Suppressor macrophage treated with lipopolysaccharide for 4 hours (primary cell): ENCODE measurements around the gene MTCL1.

ENCODE experiments used
- DNase-seq: peaks from one replicate; pipeline ENCODE4 v3.0.0-alpha.2; 2020

The MTCL1 gene

DNA sequence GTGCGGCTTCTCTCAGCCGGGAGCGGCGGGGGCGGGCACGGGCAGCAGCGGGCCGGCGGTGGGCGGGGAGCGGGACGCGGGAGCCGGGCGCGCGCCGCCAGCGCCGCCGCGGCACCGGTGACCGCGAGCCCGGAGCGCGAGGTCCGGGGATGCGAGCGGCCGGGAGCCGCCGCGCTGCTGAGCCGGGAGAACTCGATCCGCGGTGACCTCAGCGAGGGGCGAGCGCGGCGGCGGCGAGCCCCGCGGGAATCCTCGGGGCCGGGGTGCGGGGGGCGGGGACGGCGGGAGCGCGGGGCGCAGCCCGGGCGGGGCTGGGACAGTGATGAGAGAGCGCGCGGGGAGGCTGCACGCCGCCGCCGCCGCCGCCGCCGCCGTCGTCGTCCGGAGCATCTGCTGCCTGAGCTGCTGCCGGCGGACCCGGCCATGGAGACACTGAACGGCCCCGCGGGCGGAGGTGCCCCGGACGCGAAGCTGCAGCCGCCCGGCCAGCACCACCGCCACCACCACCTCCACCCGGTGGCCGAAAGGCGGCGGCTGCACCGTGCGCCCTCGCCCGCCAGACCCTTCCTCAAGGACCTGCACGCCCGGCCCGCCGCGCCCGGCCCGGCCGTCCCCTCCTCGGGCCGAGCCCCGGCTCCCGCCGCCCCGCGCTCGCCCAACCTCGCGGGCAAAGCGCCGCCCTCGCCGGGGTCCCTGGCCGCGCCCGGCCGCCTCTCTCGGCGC, at the start of gene MTCL1:
MTCL1 (plus strand) TSS at position 319 of the 723 bp plus-strand sequence; CDS start at position 424, 105 bp downstream.
- DNase-seq = peak; percentile 34

DNA sequence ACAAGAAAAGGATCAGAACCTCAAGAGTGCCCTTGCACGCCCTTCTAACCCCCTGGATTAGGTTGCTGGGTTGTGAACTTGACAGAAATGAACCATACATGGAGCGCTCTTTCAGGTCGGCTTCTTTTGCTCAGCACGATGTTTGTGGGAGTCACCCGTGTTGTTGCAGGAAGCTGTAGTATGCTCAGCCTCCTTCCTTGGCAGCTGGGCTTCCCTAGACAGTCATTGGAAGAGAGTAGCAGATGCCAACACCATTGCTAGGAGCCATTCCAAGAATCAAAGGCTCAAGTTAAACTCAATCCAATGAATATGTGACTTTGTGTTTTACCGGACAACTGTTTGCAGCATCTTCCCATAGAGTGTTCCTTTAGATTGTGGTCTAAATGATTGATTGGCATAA, 49.1 kb upstream of the MTCL1 start:
- DNase-seq = no peak

DNA sequence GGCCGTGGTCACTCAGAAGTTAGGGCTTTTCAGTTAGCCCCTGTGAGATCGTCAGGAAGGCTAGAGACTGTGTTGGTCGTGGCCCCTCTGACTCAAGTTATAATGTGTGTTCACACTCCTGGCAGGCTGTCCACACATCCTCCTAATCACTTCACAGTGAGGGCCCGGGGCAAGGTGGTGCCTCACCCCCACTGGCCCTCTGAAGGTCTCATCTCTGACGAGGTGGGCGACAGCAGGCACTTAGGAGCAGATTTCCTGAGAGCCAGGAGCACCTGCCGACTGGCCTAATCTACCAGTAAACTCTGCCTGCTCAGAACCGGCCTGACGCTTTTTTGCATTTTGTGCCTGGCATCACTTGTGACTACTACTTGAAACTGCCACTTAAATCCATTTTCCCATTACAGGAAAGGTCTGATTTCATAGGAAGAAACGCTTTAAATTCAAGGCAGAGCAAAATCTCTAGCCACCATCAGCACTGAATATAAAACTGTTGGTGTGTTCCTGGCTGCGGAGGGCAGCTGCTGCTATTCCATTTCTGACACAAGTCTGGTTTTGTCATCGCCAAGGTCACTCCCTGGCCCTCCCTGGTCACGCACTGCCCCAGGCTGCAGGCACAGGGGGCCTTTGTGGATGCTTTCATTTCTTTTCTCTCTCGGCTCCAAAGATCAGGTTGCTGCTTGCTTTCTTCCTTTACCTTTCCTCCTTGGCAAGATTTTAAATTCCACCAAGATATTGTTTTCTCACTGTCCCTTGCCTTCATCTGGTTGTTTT, 48.1 kb upstream of the MTCL1 start:
- no peak for DNase-seq

GRCh38 chr18:8657873-8658470, 47.4 kb upstream of the MTCL1 start:
- no peak for DNase-seq

DNA sequence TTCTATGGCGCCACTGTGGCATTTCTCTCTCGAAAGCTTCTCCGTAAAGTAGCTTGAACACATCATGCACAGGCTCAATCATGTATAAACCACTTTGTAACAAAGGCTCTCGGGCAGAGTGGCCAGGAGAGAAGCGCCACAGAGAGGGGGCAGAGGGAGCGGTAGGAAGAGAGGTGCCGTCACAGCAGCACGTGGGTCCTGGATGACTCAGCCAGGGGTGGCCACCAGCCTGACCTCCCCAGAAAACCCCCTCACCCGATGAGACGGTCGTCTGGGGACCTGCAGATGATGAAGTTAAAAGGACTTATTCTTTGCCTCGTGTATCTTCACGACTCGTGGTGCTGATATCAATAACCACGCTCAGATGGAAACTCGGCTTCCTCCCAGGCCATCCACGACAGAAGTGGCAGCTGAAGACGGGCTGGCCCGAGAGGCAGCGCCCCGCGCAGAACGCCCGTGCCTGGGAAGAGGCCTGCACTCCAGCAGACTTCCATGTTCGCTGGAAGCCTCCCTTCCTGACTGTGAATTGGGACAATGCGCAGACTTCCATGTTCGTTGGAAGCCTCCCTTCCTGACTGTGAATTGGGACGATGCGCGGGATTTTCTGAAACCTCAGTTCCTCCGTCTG, 46.4 kb upstream of the MTCL1 start:
- DNase-seq = no peak

DNA sequence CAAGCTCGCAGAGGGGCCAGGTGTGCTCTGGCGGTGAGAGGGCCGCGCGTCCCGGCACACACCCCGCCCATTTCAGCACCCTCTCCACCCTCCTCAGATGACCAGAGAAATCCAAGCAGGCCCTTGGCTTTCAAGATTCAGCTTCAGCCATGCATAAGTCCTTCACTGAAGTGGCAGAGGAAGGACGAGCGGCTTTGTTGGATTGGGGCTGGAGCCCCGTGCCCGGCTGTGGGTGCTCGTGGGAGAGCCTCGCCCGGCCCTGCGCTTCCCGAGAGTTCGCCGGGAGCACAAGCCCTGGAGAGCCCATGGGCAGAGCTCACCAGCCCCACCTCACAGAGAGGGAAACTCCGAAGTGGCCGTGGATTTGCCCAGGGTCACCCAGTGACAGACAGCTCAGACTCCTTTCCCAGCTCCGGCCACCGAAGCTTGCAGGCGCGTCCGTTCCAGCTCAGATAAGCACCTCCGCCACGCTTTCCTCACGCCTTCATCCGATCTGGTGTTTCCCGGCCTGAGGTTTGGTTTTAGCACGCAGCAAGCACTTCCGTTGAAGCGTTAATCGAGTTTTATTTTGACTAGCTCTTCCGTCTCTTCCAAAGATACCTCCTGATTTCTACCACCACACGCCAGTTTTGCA, 45.6 kb upstream of the MTCL1 start:
- no peak for DNase-seq

DNA sequence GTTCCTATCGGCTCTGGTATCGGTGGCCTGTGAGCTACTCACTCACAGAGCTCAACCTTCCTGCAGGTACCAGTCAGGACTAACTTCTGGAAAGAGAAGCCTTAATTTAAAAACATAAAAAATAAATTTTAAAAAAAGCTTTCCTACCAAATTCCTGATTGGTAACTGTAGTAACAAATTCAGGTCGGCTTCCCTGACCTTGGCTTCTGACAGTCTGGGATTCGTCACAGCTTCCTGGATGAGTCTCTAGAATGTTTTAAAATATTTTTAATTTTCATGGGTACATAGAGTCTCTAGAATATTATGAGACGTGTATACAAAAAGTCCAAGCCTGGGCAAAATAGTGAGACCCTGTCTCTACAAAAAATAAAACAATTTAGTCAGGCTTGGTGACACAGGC, 45.0 kb upstream of the MTCL1 start:
- no peak for DNase-seq

GRCh38 chr18:8661754-8662559, 43.4 kb upstream of the MTCL1 start:
- DNase-seq = no peak

DNA sequence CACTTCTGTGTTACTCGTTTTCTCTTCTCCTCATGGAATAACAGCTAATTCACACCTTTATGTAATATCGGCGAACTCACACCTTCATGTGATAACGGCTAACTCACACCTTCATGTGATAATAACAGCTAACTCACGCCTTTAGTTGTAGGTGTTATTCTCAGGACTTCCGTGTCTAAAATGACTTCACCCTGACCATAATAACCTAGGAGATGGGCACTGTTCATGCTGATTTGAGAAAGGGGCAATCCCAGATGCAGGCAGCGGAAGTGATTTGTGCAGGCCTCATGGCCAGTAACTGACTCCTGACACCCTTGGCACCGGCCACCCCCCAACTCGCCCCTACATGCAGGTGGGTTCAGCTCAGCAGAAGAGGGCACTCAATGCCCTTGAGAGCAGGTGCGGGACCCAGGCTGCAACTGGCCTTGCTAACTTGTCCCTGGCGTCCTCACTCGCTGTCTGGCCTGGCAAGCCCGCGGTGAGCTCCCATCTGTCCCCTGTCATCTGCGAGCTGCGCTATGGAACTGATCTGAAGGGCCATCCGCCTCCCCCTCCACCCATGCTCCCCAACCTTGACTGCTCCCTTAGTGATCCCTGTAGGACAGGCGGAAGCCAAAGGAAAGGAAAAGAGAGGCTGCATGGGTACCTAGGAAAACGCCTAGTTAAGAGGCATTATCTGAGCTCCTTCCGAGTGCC, 42.6 kb upstream of the MTCL1 start:
- DNase-seq = no peak

DNA sequence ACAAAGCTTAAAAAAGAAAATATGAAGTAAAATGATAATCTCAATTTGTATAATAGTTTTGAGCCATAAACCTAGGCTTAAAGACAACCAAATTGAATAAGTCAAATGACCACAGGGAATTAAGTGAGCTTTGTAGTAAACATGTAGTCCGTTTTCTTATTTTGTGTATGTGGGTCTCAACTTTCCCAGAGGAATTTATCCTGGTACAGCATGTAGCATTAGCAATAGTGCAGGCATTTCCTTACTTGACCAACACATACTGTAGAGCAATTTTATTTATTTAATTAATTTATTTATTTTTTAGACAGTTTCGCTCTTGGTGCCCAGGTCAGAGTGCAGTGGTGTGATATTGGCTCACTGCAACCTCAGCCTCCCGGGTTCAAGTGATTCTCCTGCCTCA, 37.5 kb upstream of the MTCL1 start:
- no peak for DNase-seq

GRCh38 chr18:8668381-8668780, 37.0 kb upstream of the MTCL1 start:
- no peak for DNase-seq

- no peak for DNase-seq
Observed at GRCh38 chr18:8669571-8669970, 35.8 kb upstream of the MTCL1 start.

- DNase-seq = no peak
Observed at GRCh38 chr18:8673256-8674209, 31.8 kb upstream of the MTCL1 start.

DNA sequence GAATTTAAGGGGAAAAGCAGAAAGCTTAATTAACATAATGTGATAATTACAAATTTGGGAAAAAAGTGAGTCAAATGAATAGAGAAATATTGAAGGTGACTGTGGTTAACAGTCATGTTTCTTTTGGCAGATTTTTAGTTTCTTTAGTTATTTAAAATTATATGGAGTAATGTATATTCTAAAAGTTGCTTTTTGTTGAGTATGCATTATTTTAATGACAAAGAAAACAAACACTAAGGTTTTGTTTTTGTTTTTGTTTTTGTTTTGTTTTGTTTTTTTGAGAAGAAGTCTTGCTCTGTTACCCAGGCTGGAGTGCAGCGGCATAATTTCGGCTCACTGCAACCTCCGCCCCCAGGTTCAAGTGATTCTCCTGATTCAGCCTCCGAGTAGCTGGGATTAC, 30.3 kb upstream of the MTCL1 start:
- no peak for DNase-seq

DNA sequence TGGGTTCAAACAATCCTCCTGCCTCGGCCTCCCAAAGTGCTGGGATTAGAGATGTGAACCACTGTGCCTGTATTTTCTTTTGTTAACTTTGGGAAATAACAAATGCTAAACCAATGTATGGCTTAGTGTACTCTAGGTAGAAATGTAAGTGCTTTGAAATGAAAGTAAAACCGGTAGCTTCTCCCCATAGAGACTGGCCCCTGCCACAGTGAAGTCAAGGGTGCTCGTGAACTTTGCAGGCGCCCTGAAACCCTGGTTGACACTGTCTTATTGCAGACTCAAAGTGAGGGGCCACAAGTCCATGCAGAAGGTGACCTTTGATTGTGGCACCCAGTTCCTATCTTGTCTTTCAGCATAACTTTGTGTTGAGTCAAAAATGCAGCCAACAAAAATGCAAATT, 24.2 kb upstream of the MTCL1 start:
- no peak for DNase-seq

DNA sequence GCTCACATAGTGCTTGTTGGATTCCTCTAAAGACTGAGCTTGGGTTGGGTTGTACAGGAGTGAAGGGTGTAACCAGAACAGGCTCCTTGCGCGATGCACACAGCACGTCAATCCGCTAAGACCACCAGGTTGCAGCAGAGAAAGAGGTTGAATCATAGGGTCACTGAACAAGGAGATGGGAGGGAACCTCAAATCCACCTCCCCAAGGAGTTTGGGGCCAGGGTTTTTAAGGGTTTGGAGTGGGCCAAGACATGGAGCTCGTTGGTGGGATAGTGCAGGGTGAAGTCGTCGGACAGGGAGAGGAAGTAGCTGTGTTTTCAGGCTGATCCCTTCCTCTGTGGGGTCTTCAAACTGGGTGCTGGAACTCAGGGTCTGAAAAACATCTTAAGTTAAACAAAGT, 20.8 kb upstream of the MTCL1 start:
- DNase-seq = no peak

DNA sequence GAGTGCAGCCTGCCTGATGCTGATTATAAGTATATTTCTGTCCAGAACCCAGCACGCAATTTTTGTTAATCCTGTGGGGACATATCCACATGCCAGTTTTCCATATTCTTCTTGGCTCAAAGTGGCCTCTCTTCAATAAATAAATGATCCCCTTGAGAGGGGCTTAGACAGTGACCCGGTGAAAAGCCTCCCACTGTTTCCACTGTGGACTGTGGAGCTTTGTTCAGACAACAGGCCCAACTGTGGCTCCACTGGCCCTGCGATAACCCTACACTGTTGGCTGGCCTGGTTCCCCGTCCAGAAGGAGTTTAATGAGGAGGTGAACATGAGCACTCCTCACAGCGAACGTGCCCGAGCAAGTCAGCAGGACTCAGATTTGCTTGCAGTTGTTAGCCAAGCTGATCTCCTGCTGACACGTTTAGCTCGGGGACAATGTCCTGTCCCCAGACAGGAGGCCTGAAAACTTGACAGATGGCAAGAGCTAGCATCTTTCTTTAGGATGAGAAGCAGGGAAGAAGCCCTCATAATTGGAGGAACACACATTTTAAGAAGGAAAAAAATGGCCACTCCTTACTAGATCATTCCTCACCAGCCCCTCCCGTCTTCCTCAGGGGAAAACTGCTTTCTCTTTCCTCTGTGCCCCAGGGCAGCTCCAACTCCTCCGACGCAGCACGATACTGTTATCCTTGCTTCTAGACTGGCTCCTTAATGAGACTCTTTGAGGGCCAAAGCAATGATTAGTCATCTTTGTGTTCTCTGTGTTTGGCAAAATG, 20.0 kb upstream of the MTCL1 start:
- DNase-seq = no peak

- DNase-seq = no peak
Observed at GRCh38 chr18:8685914-8686216, 19.5 kb upstream of the MTCL1 start.

DNA sequence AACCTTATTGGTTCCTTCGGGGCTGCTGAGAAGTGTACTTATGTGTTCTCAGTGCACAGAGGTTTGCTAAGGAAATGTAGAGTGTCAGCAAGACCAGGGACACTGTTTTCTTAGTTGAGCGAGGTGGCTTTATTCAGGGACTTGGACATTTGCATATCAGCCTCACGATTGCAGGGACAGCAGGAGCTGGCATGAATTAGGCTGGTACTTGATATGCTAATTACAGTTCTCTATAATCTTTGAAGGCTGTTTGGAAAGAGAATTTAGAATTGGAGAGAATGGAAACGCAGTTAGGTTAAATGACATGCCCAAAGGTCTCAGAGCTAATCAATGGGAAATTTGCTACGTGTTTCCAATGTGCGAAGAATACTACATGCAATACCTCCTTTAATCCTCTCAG, 18.7 kb upstream of the MTCL1 start:
- no peak for DNase-seq
